KBM-7 (cell line): ENCODE results near the gene UBE2E2.

Source experiments
- DNase-seq: peaks from one replicate; pipeline ENCODE4 v3.0.0-alpha.2; 2015
- in situ Hi-C: fragments of 300-500 bp; cut with MboI; formaldehyde crosslinking; loops from 2 replicates; pipeline ENCODE4 v1.14.3; 2020; ENCODE audit warnings: low sequenced_read_pairs, low pct_unique_long_range_greater_than_20kb, mixed read lengths

UBE2E2 gene

DNA sequence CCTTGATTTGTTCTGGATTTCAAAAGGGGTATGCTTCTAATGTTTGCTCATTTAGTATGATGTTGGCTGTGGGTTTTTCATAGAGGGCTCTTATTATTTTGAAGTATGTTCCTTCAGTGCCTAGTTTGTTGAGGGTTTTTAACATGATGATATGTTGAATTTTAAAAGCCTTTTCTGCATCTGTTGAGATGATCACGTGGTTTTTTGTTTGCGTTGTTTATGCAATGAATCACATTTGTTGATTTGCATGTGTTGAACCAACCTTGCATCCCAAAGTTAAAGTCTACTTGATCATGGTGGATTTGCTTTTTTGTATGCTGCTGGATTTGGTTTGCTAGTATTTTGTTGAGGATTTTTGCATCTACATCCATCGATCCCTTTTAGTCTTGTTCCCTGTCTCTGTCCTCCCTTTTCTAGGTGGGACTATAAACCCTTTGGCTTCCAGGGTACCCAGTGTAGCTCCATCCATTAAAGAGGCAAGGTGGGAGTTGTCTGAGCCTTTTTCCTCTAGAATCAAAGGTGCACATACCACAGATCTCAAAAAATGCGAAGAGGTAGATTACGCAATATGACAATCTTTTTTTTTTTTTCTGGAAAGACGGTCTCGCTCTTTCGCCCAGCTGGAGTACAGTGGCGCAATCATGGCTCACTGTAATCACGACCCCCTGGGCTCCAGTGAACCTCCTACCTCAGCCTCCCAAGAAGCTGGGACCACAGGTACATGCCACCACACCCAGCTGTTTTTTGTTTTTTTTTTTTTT is 381.0 kb downstream of the UBE2E2 start:
- DNase-seq = no peak
- in situ Hi-C loops = no loop called here

DNA sequence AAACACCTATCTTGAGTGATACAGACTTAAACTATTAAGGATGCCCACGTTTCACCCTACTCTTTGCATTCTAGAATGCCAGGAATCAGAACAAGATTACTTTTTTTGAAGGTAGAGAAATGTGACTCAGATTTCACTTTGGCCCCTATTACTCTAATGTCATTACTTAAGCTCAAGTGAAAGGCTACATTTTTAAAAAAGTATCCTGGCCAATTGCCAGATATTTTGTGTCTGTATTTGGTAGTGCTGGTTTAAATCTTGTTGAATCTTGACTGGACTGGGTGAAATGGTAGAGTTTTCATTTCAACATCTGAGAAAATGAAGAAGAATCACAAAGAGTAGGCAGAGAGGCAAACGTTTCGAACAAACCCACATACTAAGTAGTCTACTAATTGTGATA is 384.4 kb downstream of the UBE2E2 start:
- DNase-seq = no peak
- in situ Hi-C loops = no loop called here

DNA sequence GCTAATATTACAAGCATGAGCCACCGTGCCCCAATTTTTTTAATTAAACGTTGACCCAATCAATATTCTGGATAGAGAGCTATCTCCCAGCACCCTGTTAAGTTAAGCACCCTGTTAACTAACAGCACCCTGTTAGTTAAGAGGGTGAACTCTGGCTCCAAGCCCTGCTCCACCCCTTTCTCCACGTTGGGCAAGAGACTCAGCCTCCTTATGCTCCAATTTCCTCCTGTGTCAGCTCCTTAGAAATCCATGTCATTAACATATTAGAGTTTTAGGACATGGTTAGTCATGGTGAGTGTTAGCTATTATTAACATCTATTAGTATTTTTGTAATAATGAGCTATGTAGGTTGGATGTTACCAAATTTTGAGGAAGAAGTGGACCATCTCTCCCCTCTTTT is 385.4 kb downstream of the UBE2E2 start:
- DNase-seq = no peak
- in situ Hi-C loops = no loop called here

DNA sequence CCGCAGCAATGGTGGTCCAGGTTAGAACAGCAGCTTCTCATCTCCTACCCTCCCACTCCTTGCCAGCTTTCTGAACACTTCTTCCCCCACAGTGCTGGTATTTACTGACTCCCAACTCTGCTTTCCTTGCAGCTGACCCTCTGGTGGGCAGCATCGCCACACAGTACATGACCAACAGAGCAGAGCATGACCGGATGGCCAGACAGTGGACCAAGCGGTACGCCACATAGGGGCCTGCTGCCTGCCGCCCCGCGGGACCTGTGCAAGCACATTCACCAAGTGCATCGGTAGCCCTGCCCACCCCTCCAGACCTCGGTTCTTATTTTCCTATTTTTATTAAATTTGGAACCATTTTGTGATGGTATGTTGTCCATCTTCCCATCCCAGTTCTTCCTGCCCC is 386.5 kb downstream of the UBE2E2 start:
- in situ Hi-C loops = no loop called here
- no peak for DNase-seq

DNA sequence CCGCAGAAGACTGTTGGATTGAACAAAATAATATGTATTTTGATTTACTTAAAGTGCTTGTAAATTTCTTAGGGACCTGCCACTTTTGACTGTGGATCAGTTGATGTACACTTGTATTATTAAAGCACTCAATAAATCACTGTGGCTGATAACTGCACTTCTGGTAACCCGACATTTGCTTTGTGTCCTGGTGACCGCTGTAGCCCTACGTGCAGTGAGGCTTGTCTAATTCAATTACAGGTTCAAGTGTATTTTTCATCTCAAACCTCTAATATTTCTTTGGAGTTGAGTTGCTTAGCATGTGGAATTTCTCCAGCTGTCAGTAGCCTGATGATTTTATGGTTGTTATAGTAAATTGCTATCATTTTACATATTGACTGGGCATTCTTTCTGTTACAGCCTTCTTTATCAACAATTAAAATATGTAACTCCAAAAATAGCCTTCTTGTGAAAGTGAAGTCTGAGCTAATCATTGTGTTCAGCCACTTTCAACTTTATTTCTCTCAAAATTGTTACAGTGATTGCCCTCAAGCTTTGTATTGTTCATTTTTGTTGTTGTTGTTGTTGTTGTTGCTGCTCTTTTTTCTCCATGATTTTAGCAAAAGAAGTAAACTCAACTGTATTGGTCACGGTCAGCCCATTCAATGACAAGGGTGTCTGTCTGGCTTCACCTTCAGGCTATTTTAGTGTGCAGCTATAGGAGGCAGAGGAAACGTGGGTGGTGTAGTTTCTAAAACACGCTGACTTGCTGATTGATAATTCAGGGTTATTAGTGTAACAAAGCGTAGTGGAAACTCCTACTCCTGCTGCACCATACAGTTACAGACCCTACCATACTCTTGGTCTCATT is 387.5 kb downstream of the UBE2E2 start:
- no peak for DNase-seq
- in situ Hi-C loops = no loop called here

DNA sequence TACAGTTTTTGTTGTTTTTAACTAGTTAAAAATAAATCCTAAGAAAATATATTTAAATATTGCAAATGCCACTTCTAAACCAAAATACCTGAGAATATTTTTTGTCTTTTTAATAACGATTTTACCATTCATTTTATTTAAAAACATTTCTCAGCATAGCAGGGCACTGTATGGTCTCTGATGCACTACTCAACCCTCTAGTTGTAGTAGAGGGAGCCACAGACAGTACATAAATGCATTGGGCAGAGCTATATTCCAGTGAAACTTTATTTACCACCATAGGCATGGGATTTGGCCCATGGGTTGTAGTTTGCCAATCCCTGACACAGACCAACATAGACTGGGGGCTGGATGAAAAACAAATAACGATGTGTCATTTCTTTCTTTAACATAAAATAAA is 388.2 kb downstream of the UBE2E2 start:
- in situ Hi-C loops = no loop called here
- DNase-seq = no peak

DNA sequence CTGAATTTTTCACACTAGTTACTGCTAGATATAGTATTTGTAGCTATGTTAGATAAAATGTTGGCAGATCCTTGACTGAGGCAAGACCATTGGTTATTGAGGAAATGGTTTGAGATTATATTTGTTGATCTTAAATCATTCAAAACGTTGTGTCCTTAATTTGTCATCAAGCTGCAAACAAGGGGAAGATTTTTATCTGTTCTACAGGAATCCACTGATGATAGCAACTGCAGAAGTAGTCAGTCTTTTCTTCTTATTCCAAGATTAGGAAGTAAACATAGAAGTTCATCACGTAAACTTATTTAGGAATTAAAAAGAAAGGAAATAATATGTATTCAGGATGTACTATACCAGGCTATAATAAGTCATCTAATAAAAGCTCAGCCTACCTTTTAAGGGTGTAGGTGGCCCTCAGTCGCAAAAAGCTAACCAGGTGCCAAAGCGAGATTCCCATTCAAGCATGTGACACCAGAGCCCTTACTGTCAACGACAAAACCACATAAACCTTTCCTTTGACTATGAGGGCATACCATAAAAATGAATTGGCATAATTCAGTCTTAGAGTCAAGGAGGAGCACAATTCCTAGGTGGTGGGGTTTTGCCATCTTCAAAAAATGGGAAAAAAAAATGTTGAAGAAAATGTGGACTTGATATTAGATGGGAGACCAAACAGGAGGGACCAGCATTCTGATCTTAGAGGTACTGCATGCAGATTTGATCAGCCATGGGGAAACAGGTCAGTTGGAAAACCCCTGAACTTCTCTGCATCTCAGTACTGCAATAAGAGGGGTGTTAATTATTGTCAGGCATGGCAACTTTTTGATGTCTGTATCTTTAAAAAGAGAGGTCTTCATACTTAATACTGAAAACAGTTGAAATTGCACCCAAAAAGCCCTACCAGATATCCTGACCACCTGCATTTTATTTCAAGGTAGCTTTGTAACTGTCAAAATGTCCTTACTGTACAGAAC is 390.1 kb downstream of the UBE2E2 start:
- no peak for DNase-seq
- in situ Hi-C loops = no loop called here

DNA sequence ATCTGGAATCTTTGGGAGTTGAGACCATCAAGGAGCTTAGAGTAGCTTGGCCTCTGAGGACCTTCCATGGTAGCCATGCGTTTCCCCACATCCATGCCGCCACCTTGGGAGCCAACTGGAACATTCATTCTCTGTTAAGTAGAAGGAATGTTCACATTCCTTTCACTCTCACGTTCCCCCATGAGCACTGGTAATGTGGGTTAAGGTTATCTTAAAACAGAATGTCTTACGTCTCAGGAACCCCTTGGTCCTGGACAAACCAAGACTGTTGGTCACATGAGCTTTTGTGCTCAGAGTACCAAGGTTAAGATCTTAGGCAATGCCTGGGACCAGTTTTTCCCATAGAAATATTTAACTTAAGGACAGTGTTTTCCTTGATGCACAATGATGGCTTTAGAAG is 390.9 kb downstream of the UBE2E2 start:
- DNase-seq = no peak
- in situ Hi-C loops = no loop called here

DNA sequence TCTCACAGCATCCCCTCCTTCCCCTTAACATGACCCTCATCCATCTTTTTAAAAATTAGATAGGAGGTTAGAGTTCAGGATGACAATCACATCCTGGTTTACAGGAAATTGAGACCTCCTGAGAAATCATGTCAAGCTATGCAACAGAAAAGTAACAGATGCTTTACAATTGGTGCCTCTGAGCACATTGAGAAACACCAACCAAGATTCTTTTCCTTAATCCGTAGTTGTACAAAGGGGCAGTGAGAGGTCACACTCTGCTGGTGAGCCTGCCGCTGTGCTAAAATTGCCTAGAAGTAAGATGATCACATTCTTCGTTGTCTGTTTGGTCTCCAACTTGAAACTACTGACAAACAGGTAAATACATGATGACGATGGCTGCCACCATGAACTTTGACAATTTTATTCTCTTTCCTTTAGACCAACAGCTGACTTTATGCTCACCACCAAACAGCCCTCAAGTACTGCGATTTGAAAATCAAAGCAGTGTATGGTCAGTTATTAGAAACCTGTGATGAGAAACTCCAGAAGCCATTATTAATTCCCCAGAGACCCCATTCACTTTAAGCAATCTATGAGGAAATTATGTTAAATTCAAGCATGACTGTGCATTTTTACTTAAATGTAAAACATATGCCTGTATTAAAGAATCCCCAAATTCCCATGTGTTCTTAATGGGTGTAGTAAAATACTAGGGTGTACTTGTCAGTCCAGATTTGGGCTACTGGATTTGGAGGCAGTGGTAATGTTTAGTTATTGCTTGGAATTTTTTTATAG is 392.0 kb downstream of the UBE2E2 start:
- in situ Hi-C loops = no loop called here
- DNase-seq = no peak

DNA sequence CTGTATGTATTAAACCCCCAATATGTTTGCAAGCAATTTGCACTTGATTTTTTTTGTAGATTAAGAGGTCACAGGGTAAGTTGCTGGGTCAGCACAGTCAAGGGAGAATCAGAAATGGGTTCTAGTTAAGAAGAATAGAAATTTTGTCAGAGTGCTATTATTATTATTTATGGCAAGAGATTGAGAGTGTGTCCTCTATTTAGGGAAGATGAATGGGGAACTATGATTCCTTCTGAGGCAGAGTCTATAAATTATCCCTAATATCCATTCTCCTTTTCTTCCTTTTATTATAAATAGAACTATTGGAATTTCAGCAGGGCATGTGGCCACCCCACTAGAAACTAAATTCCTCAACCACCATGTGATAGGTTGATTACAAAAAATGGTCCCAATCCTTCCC is 392.7 kb downstream of the UBE2E2 start:
- in situ Hi-C loops = no loop called here
- no peak for DNase-seq

DNA sequence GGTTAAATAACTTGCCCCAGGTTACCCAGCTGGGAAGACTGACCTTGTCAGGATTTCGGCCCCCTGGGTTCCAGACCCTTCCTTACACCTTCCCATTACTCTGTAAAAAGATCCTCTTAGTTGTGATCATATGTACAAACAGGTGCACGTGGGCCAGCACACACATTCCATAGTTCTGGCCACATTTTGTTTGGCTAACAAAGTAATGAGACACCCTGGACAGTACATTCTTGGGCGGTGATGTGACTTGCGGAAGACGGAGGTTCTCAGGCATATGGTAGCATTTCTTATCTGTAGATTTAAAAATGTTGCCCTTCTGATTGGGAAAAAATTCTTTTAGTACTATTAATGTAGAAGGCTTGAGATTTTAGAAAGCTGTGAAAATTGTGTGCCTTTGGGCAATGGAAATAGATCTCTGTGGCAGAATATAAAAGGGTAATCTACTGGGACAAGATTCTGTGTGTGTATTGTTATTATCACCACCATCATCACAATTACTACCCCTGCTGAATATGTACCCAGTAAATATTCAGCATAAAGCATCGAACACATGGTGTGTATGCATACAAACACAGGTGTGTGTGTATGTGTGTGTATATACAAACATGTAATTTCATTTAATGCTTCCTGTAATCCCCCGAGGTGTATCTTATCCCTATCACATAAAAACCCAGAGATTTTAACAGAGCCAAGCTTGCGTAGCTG is 397.2 kb downstream of the UBE2E2 start:
- DNase-seq = no peak
- in situ Hi-C loops = no loop called here

DNA sequence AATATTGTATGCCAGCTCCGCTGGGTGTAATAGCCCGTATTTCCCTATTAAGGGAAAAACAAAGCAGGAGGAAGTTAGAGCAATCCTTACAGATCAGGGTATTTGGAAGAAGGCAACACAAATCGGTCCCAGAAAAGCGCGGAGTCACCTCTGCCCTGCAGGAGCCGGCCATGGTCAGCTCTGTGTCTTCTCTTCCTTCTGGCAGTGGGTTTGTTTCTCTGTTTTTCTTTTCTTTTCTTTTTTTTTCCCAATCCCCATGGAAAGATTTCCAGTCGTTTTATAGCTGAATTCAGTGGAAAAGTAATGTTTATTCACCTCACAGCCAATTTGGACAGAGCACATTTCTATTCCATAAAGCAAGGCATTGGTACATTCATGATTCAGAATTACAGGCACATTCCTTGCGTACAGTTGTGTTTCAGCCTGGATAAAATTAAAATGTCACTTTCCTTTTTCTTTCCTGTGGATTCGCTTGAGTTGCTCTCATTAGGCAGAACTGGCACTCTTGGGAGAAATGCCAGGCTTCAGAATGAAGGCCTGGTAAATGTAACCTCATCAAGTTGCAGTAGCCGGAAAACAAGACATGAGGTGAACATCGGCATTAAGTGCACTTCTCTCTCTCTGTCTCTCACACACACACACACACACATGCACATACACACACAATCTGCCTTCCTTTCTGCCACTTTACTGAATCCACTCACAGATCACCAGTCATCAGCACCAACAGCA is 398.1 kb downstream of the UBE2E2 start:
- no peak for DNase-seq
- in situ Hi-C loops = no loop called here

DNA sequence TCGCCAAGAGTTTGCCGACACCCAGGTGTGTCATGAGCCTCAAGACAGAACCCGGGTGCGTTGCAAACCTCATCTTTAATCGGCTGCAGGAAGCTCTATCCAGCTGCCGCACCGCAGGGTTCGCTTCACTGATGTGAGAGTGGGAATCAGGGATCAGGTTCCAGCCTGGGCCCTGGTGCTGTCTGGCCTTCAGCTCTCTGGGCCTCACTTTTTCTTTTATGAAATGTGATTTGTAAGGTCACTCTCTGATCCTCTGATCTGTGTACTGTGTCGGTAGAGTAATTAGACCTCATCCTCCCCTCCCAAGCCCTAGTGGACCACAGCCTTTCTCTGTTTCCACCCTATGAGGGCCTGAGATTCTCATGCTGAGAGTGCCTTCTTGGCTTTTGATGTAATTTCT is 399.8 kb downstream of the UBE2E2 start:
- no peak for DNase-seq
- in situ Hi-C loops = no loop called here

DNA sequence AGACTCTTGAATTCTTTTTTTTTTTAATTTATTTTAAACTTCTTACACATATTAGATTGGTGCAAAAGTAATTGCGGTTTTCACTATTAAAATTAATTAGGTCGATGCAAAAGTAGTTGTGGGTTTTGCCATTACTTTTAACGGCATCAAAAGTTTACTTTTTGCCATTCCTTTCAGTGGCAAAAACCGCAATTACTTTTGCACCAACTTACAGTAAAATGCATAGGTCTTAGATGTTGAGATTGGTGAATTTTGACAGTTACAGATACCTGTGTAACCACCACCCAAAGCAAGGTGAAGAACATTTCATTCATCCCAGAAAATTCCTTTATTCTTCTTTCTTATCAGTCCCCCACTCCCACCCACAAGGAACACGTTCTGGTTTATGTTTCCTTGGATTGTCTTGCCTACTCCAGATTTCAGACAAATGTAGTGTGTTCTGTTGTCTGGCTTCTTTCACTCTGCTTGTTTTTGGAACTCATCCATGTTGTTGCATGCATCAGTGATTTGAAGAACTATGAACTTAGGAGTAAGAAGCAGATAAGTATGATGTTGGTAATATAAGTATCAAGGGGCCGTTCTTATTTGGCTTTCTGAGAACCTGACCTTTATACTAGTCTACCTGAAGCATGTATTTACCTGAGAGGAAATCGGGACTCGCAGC is 404.2 kb downstream of the UBE2E2 start:
- in situ Hi-C loops = no loop called here
- DNase-seq = no peak

DNA sequence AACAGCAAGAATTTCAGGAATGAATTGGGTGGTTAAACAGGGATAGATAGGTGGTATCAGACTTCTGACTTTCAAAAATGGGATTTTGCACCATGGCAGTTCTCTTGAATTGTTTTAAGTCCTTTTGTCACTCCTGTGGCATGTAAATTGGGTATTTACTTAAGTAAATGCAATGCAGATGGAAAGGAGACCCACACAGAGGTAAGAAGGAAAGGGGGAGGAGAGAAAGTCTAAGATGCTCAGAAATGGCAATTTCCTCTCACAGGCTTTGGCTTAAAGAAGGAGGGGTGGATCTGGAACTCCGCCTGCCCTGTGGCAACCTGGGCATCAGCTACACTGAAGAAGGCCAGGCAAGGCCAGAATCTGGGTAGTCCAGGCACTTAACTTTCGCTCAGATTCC is 405.5 kb downstream of the UBE2E2 start:
- no peak for DNase-seq
- in situ Hi-C loops = no loop called here

DNA sequence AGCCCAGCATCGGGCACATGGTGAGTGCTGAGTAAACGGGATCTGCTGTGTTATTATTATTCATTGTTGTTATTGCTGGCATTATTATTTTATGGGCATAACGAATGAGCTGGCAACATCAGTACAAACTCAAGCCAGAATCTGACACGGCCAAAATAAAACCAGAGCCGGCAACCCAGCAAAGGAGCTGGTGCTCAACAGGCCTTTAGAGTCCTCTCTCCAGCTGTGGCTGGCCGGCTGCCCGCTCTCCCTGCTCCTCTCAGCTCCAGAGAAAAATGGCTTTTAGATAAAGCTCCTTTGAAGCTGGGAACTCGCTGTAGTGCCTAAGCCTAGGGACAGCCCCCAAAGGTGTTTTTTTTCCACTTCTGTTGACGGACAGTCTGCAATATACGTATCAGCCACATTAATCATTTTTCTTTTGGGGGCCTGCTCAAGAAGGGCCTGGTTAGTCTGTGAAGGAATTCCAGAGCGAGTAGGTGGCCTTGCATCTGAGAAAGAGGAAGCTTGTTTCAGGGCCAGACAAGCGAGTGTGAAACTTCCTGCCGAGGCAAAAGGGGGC is 408.7 kb downstream of the UBE2E2 start:
- DNase-seq = peak; percentile 50

More for the DNA sequence above, 408.7 kb downstream of the UBE2E2 start:
- in situ Hi-C loops = no loop called here
